Upper lobe of left lung (tissue), 4 donors: ENCODE results near the gene CDH2.

ENCODE experiments used
- CTCF ChIP-seq, 6 experiments: fragments of 450-650 bp in 4 of 6; fragments of 200-600 bp in 2 of 6; sonication (generic) in 2 of 6; IDR thresholded peaks; one replicate each; pipeline ENCODE4 v1.5.1; 2016 to 2019; ENCODE audit warnings: antibody characterized with exemption in 6 of 6
- EP300 ChIP-seq, 4 donors: sonication (generic); formaldehyde crosslinking; IDR thresholded peaks; one replicate each; pipeline ENCODE4 v1.5.1; 2017; ENCODE audit warnings: antibody characterized with exemption in 4 of 4, control low read depth in 2 of 4
- POLR2A ChIP-seq, 4 donors: fragments of 450-650 bp; IDR thresholded peaks; one replicate each; pipeline ENCODE4 v1.5.1; 2016 to 2017; ENCODE audit warnings: antibody characterized with exemption in 4 of 4, mild to moderate bottlenecking in 2 of 4
- POLR2AphosphoS5 ChIP-seq, 2 donors: sonication (generic); formaldehyde crosslinking; IDR thresholded peaks; one replicate each; pipeline ENCODE4 v1.5.1; 2017; ENCODE audit warnings: antibody characterized with exemption in 2 of 2

GRCh38 chr18:28091197-28091596 lies 85.7 kb downstream of the CDH2 start:
- TF ChIP-seq CTCF (IDR thresholded peaks at IDR 0.05), result no peak
- no peak for TF ChIP-seq POLR2A (IDR thresholded peaks at IDR 0.05)
- TF ChIP-seq EP300 (IDR thresholded peaks at IDR 0.05), result no peak
- TF ChIP-seq POLR2AphosphoS5 (IDR thresholded peaks at IDR 0.05), result no peak
